HG03558 (cell line): ENCODE results near the gene C8A.

Source experiments
- ATAC-seq: cut with Tn5 transposase; IDR thresholded peaks from one replicate; pipeline ENCODE4 v1.9.1; 2021; ENCODE audit warnings: moderate number of reproducible peaks; ENCODE audit not compliant: unreplicated experiment; ENCODE audit errors: extremely low read depth

The C8A gene

DNA sequence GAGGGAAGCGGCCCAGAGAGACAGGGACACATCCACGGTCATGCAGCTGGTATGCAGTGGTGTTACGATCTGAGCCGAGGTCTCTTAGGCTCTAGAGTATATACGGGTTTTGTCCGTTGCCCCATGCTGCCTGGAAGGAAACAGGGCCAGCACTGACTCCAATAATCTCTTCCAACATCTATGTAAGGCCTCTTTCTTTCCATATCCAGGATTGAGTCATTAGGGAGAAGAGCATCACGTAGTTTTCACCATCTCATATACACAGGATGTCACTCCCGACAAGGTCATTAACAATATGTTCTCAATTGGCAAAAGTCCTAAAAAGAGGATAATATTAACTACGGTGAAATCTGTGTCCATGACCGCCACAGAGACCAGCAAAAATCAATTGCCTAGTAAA lies 106.8 kb downstream of the C8A start:
- ATAC-seq, result no peak

DNA sequence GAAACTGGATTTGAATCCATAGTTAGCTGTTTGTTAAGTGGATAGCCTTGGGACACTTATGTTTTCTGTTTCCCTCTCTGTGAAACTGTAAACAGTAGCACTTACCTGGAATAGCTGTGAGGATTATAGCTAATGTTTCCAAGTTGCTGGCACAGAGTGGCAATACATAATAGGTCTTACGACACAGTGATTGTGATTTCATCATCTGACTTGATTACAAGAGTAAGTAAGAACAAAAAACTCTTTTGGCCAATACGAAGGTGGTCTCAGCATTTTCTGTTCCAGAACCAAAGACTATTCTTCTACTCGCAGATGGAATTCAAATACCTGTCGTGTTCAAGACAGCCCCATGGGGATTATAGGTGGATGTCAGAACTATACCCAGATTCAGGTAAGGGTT lies 109.1 kb downstream of the C8A start:
- no peak for ATAC-seq

GRCh38 chr1:56964349-56965017 lies 109.9 kb downstream of the C8A start:
- ATAC-seq, result no peak

- ATAC-seq, result no peak
Observed at GRCh38 chr1:56965191-56965590, 110.6 kb downstream of the C8A start.

DNA sequence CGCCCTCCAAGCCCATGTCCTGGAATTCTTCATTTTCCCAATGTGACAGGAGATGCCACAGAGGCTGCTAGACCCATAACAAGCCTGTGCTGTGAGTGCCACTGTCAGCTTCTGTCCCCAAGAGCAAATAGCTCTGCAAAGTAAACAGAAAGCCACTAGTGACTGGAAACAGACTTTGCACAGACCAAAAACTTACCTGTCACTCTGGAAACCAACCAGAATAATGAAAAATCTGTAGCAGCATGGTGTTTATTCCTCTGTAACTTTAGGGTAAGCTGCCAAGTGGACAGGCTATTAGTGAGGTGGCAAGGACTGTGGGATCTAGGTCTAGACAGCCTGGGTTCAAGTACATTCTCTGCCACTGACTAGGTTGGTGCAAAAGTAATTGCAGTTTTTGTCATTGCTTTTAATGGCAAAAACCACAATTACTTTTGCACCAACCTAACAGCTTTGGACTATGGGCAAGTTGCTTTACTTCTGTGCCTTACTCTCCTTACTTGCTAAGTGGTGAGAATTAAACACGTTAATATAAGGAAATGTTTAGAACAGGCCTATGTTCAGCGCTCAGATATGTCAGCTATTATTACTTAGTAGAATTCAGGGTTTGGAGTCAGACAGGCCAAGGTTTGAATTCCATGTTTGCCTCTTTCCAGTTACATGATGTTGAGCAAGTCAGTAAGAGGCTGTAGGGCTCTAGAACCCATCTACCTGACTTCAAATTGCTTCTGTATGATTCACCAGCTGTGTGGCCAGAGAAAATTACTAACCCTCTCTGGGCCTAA lies 111.5 kb downstream of the C8A start, which contains the start of gene C8B:
Gene C8B, minus strand, starts transcription at position 100 of the 782 bp plus-strand sequence. Its CDS starts 67 bp downstream, at position 33.
- no peak for ATAC-seq

DNA sequence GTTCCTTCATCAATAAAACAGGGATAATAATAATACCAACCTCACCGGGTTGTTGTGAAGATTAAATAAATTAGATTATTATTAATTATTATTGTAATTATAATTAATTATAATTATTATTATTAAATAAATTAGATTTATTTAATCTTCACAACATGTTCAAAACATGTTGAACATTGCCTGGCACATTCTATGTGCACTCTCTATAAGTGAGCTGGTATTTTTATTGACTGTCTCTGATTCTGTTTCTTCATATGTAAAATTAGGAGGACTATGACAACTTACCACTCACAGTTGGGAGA lies 112.1 kb downstream of the C8A start:
- no peak for ATAC-seq

- ATAC-seq, result no peak
Observed at GRCh38 chr1:56967355-56967754, 112.8 kb downstream of the C8A start.
